ENCODE data around the gene ENAM. TPM values are rescaled to one million over a fixed set of nuclear protein-coding genes. Genes with fewer than 3 reads are reported as not detected.

The ENAM gene
- polyA plus RNA-seq, 1 donor (not counting 4 experiments of a cell fraction or from before 2014, with no cell fraction given), result not detected

GRCh38 chr4:70632028-70632427, 3.5 kb downstream of the ENAM start:
- Histone ChIP-seq H3K9me1 (ENCODE audit: control insufficient read depth, extremely low read depth, insufficient read depth, low read length) (no peaks in the 10 kb centered on the region), H2AFZ (ENCODE audit: control insufficient read depth, low read length) (no peak overlapping the region), H3K4me3 (ENCODE audit: control insufficient read depth in 2 of 3, extremely low read depth in 1 of 3, insufficient read depth in 2 of 3, low read depth in 1 of 3, low read length in 3 of 3) (no peak overlapping the region), H3K36me3 (ENCODE audit: control insufficient read depth in 2 of 2, extremely low read depth in 1 of 2, insufficient read depth in 2 of 2, low read length in 2 of 2) (no peaks in the 10 kb centered on the region), H3K9me3 (ENCODE audit: control insufficient read depth, low read depth, low read length) (no peaks in the 10 kb centered on the region), H3K4me2 (ENCODE audit: control insufficient read depth, extremely low read depth, insufficient read depth, low read depth, low read length) (peak overlapping the region; percentile 30), H3K4me1 (ENCODE audit: control insufficient read depth, extremely low read depth, insufficient read depth, low read length) (peaks cover 8% of the 10 kb centered on the region), H3K9ac (ENCODE audit: control insufficient read depth, extremely low read depth, insufficient read depth, low read length) (no peak overlapping the region), H3K79me2 (ENCODE audit: control insufficient read depth, insufficient read depth, low read length) (no peaks in the 10 kb centered on the region), H3K27me3 (ENCODE audit: control insufficient read depth, extremely low read depth, insufficient read depth, low read length) (no peaks in the 10 kb centered on the region), H4K20me1 (ENCODE audit: control insufficient read depth, extremely low read depth, insufficient read depth, low read length) (no peaks in the 10 kb centered on the region), H3K27ac (ENCODE audit: control insufficient read depth, insufficient read depth, low read length) (no peak overlapping the region)
- dilution Hi-C loops (cut with MboI; ENCODE audit: extremely low pct_ligation_motif_present, low sequenced_read_pairs), result no loop called here
- FAIRE-seq, result peak; percentile 26
- TF ChIP-seq CTCF (optimal IDR thresholded peaks at IDR 0.05 in 1 of 3, IDR thresholded peaks at IDR 0.05 in 1 of 3, conservative IDR thresholded peaks at IDR 0.05 in 1 of 3; ENCODE audit: extremely low read depth in 1 of 3, insufficient read depth in 2 of 3, low read length in 3 of 3) (no peak), EZH2 (IDR thresholded peaks at IDR 0.05; ENCODE audit: low read length) (no peak)
- DNase-seq (ENCODE audit: low read depth, low spot score), result peak; percentile 17

GRCh38 chr4:70634482-70634881, 5.9 kb downstream of the ENAM start:
- Histone ChIP-seq H3K9me3 (ENCODE audit: control insufficient read depth, low read depth, low read length) (no peaks in the 10 kb centered on the region), H3K9me1 (ENCODE audit: control insufficient read depth, extremely low read depth, insufficient read depth, low read length) (no peaks in the 10 kb centered on the region), H2AFZ (ENCODE audit: control insufficient read depth, low read length) (no peak overlapping the region), H3K4me2 (ENCODE audit: control insufficient read depth, extremely low read depth, insufficient read depth, low read depth, low read length) (no peak overlapping the region), H3K4me3 (ENCODE audit: control insufficient read depth in 2 of 3, extremely low read depth in 1 of 3, insufficient read depth in 2 of 3, low read depth in 1 of 3, low read length in 3 of 3) (no peak overlapping the region), H3K4me1 (ENCODE audit: control insufficient read depth, extremely low read depth, insufficient read depth, low read length) (peaks cover 8% of the 10 kb centered on the region), H3K27me3 (ENCODE audit: control insufficient read depth, extremely low read depth, insufficient read depth, low read length) (no peaks in the 10 kb centered on the region), H3K79me2 (ENCODE audit: control insufficient read depth, insufficient read depth, low read length) (no peaks in the 10 kb centered on the region), H3K27ac (ENCODE audit: control insufficient read depth, insufficient read depth, low read length) (no peak overlapping the region), H3K36me3 (ENCODE audit: control insufficient read depth in 2 of 2, extremely low read depth in 1 of 2, insufficient read depth in 2 of 2, low read length in 2 of 2) (no peaks in the 10 kb centered on the region), H3K9ac (ENCODE audit: control insufficient read depth, extremely low read depth, insufficient read depth, low read length) (no peak overlapping the region), H4K20me1 (ENCODE audit: control insufficient read depth, extremely low read depth, insufficient read depth, low read length) (no peaks in the 10 kb centered on the region)
- DNase-seq (ENCODE audit: low read depth, low spot score), result no peak
- dilution Hi-C loops (cut with MboI; ENCODE audit: extremely low pct_ligation_motif_present, low sequenced_read_pairs), result no loop called here
- TF ChIP-seq EZH2 (IDR thresholded peaks at IDR 0.05; ENCODE audit: low read length), result no peak
- no peak for TF ChIP-seq CTCF (optimal IDR thresholded peaks at IDR 0.05 in 1 of 3, IDR thresholded peaks at IDR 0.05 in 1 of 3, conservative IDR thresholded peaks at IDR 0.05 in 1 of 3; ENCODE audit: extremely low read depth in 1 of 3, insufficient read depth in 2 of 3, low read length in 3 of 3)
- no peak for FAIRE-seq
